Heart right ventricle (tissue), 16 donors: ENCODE measurements around the gene GOLPH3L. TPM values are rescaled to one million over a fixed set of nuclear protein-coding genes. Genes with fewer than 3 reads are reported as not detected.
"Not testable (repeated sequence)": the region's sequence is repeated elsewhere in the genome, so short reads cannot be mapped to it uniquely, and the experiment has no call there.

Experiments used
- ATAC-seq, 8 donors: fragments of 200-7000 bp; cut with Tn5 transposase; one replicate each; pipeline ENCODE4 v1.9.1; 2020; ENCODE audit warnings: mild to moderate bottlenecking in 8 of 8, moderate library complexity in 8 of 8, moderate number of reproducible peaks in 1 of 8
- DNase-seq, 2 donors: peaks; one replicate each; pipeline ENCODE4 v3.0.0-alpha.2; 2020
- H3K27ac ChIP-seq, 10 donors: fragments of 200-600 bp; sonication (generic) in 2 of 10; one replicate each; pipeline versions ENCODE4 v1.5.0 to v1.8.0; 2020 to 2022; ENCODE audit warnings: mild to moderate bottlenecking in 3 of 10
- H3K27me3 ChIP-seq, 7 donors: fragments of 200-600 bp; one replicate each; pipeline ENCODE4 v1.8.0; 2021 to 2022; ENCODE audit warnings: mild to moderate bottlenecking in 2 of 7
- H3K36me3 ChIP-seq, 9 donors: fragments of 200-600 bp; sonication (generic) in 1 of 9; one replicate each; pipeline versions ENCODE4 v1.5.0 to v1.8.0; 2020 to 2022; ENCODE audit warnings: mild to moderate bottlenecking in 2 of 9
- H3K4me1 ChIP-seq, 9 donors: fragments of 200-600 bp; sonication (generic) in 1 of 9; one replicate each; pipeline versions ENCODE4 v1.5.0 to v1.8.0; 2020 to 2022; ENCODE audit warnings: mild to moderate bottlenecking in 4 of 9
- H3K4me3 ChIP-seq, 10 donors: fragments of 200-600 bp; sonication (generic) in 2 of 10; one replicate each; pipeline versions ENCODE4 v1.5.0 to v1.8.0; 2020 to 2022; ENCODE audit warnings: mild to moderate bottlenecking in 7 of 10, moderate library complexity in 2 of 10
- H3K9me3 ChIP-seq, 11 donors: fragments of 200-600 bp in 10 of 11; sonication (generic) in 2 of 11; one replicate each; pipeline versions ENCODE4 v1.5.0 to v1.8.0; 2013 to 2022; ENCODE audit warnings: mild to moderate bottlenecking in 2 of 11, control low read depth in 1 of 11, moderate library complexity in 1 of 11
- WGBS, 2 donors: extraction: QIAGEN DNeasy Blood & Tissue Kit; methylation state at CpG; one replicate each; pipeline ENCODE4 v1.1.7; 2013; ENCODE audit warnings: inconsistent platforms in 1 of 2; 5-methylcytosine and 5-hydroxymethylcytosine counted together
- intact Hi-C, 10 donors: fragments of 100-400 bp; cut with DNase I; formaldehyde crosslinking; loops; one replicate each; pipeline versions ENCODE4 v1.11.1 to v1.14.2; 2022
- polyA plus RNA-seq, 2 donors: library from polyadenylated mRNA; stranded (reverse); fragments of 200-250 nt; gene quantifications; one replicate each; pipeline ENCODE4 v1.2.3, GENCODE V29; 2013
- total RNA-seq, 10 donors: library from RNA; stranded (reverse); fragmentation: NEBNext Ultra II Directional in 3 of 10; extraction: Animal tissue kit (Norgen Biotek cat#: 25700) in 3 of 10; gene quantifications; one replicate each; pipeline versions ENCODE4 v1.2.1 to v1.2.4, GENCODE V29; 2021 to 2023
- TF ChIP-seq, protein P1 (sequence below), 9 donors: fragments of 200-600 bp; sonication (generic) in 2 of 9; IDR thresholded peaks; one replicate each; pipeline versions ENCODE4 v1.5.0 to v1.8.0; 2021 to 2022; ENCODE audit warnings: antibody characterized with exemption in 9 of 9, mild to moderate bottlenecking in 5 of 9, moderate library complexity in 1 of 9
- donor health status: Arrhythmogenic right ventricular cardiomyopathy.
- donor health status: ischemic (EF 13 %, LVEDD 7.1; RV severe dilation, severe dysfunction).
- donor health status: healthy with polysubstance abuse.
- donor health status: DM: no; HTN: yes; CAD: no.
- donor health status: DM: no; HTN: no; CAD: no.
- donor health status: ischemic (EF 25% LVEDD 6.9; RV normal size, moderate dysfunction).
- donor health status: ischemic (EF 25% LVEDD 5.7; RV mildly dilated, moderate dysfunction).
- donor health status: healthy.
- donor health status: DM: yes; HTN: yes; CAD: no.
- donor health status: Ischemic cardiomyopathy.
- donor health status: ischemic (EF 35%, LVEDD 5.7; RV mildly dilated, moderate dysfunction).
- donor health status: nonischemic (EF 11% LVEDD 7.7; RV severe dilation, severe dysfunction).
- donor health status: DM: yes; HTN: yes; CAD: no.
- donor health status: PGD.
- donor health status: ischemic (EF 29% LVEDD 5.4; RV normal size, mild dysfunction).
- donor health status: nonischemic (EF 23%, LVEDD 6.1; RV moderate dilation, normal function).

GOLPH3L gene
- total and polyA plus RNA-seq, 12 donors, result 7.6 to 17.8 (median 15.0) TPM

DNA sequence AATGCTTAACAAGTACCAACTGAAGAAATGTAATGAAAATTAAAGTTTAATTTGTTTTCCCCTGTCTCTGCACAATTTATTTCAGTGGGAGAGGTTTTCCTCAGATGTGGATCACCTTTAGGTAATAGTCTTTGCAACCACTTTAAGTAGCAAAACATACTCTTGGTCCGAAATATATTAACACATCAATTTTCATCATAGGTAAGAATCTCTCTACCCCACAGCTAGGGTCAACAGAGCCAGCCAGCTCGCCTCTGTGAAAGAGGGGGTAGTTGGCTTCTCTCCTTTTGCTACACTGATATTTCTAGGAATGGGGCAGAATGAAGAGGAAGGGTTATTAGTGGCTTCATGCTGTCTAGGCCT lies 92.7 kb downstream of the GOLPH3L start:
- TF ChIP-seq, protein P1, sequence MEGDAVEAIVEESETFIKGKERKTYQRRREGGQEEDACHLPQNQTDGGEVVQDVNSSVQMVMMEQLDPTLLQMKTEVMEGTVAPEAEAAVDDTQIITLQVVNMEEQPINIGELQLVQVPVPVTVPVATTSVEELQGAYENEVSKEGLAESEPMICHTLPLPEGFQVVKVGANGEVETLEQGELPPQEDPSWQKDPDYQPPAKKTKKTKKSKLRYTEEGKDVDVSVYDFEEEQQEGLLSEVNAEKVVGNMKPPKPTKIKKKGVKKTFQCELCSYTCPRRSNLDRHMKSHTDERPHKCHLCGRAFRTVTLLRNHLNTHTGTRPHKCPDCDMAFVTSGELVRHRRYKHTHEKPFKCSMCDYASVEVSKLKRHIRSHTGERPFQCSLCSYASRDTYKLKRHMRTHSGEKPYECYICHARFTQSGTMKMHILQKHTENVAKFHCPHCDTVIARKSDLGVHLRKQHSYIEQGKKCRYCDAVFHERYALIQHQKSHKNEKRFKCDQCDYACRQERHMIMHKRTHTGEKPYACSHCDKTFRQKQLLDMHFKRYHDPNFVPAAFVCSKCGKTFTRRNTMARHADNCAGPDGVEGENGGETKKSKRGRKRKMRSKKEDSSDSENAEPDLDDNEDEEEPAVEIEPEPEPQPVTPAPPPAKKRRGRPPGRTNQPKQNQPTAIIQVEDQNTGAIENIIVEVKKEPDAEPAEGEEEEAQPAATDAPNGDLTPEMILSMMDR (IDR thresholded peaks at IDR 0.05), result no peak
- DNase-seq, result no peak
- no peaks in the 10 kb centered on the region for H3K9me3 ChIP-seq
- H3K27ac ChIP-seq, result peak overlapping the region; percentile 49 to 90 (median 80)
- intact Hi-C loops, result loop anchor here in 1 of 10 donors (2.0 kb wide), 1 partner anchor 23 kb away; no protein-coding TSS in a partner anchor
- peaks cover 0 to 24% (median 0%) of the 10 kb centered on the region in 9 donors for H3K36me3 ChIP-seq
- 94 to 100% methylated on average over 2 of the region's 2 CpGs for WGBS, 2 donors
- H3K27me3 ChIP-seq, result no peaks in the 10 kb centered on the region
- H3K4me3 ChIP-seq, result no peak overlapping the region
- H3K4me1 ChIP-seq, result peaks cover 0 to 30% (median 14%) of the 10 kb centered on the region in 9 donors
- ATAC-seq, result peak in 1 of 8 donors; percentile 5

DNA sequence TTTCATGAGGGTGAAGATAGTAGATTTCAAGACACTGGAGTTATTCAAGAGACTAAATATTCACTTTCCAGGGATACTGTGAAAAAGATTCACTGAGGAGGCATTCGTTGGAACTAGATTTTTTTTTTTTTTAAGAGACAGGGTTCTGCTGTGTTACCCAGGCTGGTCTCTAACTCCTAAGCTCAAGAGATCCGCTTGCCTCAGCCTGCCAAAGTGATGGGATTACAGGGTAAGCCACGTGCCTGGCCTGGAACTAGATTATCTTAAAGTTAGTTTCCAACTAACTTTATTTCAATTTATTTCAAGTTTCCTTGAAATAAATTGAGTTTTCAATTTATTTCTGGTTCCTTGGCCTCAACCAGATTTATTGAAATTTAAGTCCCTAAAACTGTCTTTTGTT lies 93.2 kb downstream of the GOLPH3L start:
- Histone ChIP-seq H3K4me3 (no peak overlapping the region), H3K9me3 (no peaks in the 10 kb centered on the region), H3K27me3 (no peaks in the 10 kb centered on the region), H3K27ac (peak overlapping the region in 8 of 10 donors; percentile 49 to 90 (median 82)), H3K36me3 (peaks cover 0 to 24% (median 0%) of the 10 kb centered on the region in 9 donors), H3K4me1 (peaks cover 0 to 26% (median 13%) of the 10 kb centered on the region in 9 donors)
- no peak for DNase-seq
- ATAC-seq, result no peak
- TF ChIP-seq, protein P1 (IDR thresholded peaks at IDR 0.05), result no peak
- intact Hi-C loops, result loop anchor here in 1 of 10 donors (2.0 kb wide), 1 partner anchor 23 kb away; no protein-coding TSS in a partner anchor
- WGBS, 2 donors, result 88 to 89% methylated on average over 3 of the region's 3 CpGs

DNA sequence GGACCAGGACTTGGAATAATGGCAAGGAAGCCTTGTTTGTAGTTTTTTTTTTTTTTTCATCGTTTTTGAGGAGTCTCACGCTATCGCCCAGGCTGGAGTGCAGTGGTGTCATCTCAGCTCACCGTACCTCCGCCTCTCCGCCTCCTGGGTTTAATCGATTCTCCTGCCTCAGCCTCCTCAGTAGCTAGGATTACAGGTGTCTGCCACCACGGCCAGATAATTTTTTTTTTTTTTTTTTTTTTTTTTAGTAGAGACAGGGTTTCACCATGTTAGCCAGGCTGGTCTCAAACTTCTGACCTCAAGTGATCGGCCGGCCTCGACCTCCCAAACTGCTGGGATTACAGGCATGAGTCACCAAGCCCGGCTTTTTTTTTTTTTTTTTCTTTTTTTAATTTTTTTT lies 94.6 kb downstream of the GOLPH3L start:
- H3K27ac ChIP-seq, H3K4me3 ChIP-seq, ATAC-seq, DNase-seq, H3K9me3 ChIP-seq, H3K27me3 ChIP-seq, intact Hi-C loops: not testable (repeated sequence)
- 95 to 97% methylated on average over 12 of the region's 12 CpGs for WGBS, 2 donors
- H3K36me3 ChIP-seq, result peaks cover 0 to 20% (median 5%) of the 10 kb centered on the region in 9 donors
- H3K4me1 ChIP-seq, result peaks cover 0 to 26% (median 13%) of the 10 kb centered on the region in 9 donors

DNA sequence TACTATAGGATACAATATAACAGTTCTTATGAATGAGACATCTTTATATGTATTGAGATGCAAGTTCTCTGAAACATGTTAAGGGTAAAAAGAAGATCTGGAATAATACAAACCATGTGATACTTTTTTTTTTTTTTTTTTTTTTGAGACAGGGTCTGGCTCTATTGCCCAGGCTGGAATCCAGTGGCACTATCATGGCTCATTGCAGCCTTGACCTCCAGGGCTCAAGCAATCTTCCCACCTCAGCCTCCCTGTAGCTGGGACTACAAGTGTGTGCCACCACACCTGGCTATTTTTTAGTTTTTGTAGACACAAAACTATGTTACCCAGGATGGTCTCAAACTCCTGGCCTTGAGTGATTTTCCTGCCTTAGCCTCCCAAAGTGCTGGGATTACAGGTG lies 95.4 kb downstream of the GOLPH3L start:
- Histone ChIP-seq H3K9me3 (no peaks in the 10 kb centered on the region), H3K27ac (no peak overlapping the region), H3K4me3 (no peak overlapping the region), H3K36me3 (peaks cover 0 to 20% (median 5%) of the 10 kb centered on the region in 9 donors), H3K27me3 (no peaks in the 10 kb centered on the region), H3K4me1 (peaks cover 0 to 25% (median 13%) of the 10 kb centered on the region in 9 donors)
- ATAC-seq (no peak), DNase-seq (no peak)
- TF ChIP-seq, protein P1 (IDR thresholded peaks at IDR 0.05), result no peak
- intact Hi-C loops, result no loop called here

DNA sequence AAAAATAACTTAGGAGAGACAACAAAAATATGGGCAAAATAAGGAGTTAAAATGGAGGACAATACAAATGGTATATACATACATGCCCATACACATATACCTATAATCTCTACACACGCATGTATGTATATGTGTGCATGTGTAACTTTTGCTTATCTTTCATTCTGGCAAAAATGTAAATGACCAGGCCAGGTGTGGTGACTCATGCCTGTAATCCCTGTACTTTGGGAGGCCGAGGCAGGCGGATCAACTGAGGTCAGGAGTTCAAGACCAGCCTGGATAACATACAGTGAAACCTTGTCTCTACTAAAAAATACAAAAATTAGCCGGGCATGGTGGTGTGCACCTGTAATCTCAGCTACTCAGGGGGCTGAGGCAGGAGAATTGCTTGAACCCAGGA lies 98.6 kb downstream of the GOLPH3L start:
- DNase-seq, ATAC-seq, H3K27ac ChIP-seq, H3K4me1 ChIP-seq, H3K9me3 ChIP-seq, H3K4me3 ChIP-seq, intact Hi-C loops, H3K27me3 ChIP-seq: not testable (repeated sequence)
- H3K36me3 ChIP-seq, result peaks cover 0 to 29% (median 5%) of the 10 kb centered on the region in 9 donors
- 84 to 94% methylated on average over 4 of the region's 4 CpGs for WGBS, 2 donors
